Fibroblast of skin of abdomen (primary cell): ENCODE data around the gene DSPP.

Source experiments
- DNase-seq: peaks from one replicate; pipeline ENCODE4 v3.0.0-alpha.2; 2013

Gene DSPP

DNA sequence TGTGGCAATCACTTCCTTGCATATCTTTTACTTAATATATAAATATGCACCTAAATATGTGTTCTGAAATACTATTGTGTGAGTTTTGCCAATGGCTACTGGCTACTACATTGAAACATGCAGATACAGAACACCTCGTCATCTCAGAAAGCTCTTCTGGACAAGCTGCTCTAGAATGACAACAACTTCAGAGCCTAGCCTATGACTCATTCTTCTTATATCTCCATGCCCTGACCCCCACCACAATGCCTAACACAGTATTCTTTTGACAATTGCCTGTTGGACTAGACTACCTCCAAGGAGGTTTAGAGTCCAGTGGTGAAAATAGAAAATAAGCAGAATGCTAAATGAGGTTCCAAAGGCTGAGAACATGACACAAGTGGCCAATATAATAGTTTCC lies 24.1 kb downstream of the DSPP start:
- DNase-seq: no peak

DNA sequence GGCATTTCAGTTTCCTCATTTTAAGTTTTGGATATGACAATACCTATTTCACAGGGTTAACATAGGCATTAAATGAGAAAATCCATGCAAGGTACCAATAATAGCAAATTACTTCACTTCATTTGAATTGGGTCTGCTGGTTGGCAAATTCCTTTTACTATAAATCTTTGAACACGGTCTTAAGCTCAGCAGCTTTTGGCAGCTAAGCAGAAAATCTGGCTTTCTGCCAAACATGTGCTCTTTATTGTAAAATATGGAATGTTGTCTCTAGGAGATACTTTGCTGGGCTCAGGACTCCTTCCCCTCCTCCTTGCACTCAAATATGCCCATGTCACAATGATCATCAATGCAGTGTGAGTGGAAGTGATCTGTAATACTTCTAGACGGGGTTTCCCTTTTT lies 24.9 kb downstream of the DSPP start:
- DNase-seq: peak; percentile 52

DNA sequence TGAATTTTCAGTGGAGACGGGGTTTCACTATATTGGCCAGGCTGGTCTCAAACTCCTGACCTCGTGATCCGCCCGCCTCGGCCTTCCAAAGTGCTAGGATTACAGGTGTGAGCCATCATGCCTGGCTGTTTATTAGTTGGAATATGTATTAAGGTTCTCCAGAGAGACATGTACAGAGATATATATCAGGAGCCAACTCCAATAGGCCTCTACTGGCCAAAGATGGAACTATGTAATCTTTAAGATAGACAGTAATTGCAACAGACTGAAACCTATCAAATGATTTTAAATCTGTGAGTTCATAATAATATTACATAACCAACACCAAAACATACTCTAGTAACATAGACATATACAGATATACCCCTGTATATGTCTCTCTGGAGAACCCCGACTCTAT lies 36.0 kb downstream of the DSPP start:
- no peak for DNase-seq

GRCh38 chr4:87649980-87650379 lies 41.7 kb downstream of the DSPP start, which contains the start of gene DMP1:
TSS of gene DMP1 (plus strand) at chr4:87650280. CDS start at chr4:87656493, 6,213 bp downstream.
- DNase-seq: no peak

DNA sequence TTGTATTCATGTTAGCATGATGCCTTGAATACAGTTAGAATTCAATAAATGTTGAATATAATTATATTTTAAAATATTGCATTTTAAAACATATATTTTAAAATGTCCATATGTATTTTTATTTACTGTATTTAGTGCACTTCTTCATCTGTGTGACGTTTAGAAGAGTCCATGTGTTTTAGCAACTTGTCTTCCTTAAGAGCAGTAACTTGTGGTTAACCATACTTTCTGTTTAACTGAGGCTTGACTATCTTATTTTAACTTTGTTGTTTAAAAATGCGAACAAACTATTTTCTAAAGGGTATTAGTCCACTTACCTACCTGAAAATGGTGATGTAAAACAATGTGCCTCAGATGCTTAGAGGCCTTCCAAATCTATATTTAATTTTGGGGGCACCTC lies 42.6 kb downstream of the DSPP start:
- no peak for DNase-seq

- no peak for DNase-seq
These were observed 43.6 kb downstream of the DSPP start for GRCh38 chr4:87651941-87652340.

GRCh38 chr4:87654487-87655044 lies 46.2 kb downstream of the DSPP start:
- DNase-seq: no peak

GRCh38 chr4:87657525-87657924 lies 49.2 kb downstream of the DSPP start:
- peak; percentile 31 for DNase-seq

GRCh38 chr4:87659247-87659931 lies 51.1 kb downstream of the DSPP start:
- no peak for DNase-seq

GRCh38 chr4:87662871-87663270 lies 54.5 kb downstream of the DSPP start:
- DNase-seq: no peak
